PC-9 (cell line): ENCODE results near the gene A1BG. TPM values are rescaled to one million over a fixed set of nuclear protein-coding genes. Genes with fewer than 3 reads are reported as not detected.
A peak's percentile ranks its signal among the peaks of the same experiment; 100 is the strongest.

Source experiments
- BruUV-seq: library from RNA; stranded (reverse); fragments of 400-500 nt; replicated peaks from 2 replicates; lab custom pipeline; 2021; lab: Mats Ljungman, UMichigan
- CTCF ChIA-PET: fragments of 300-600 bp; sonication (Branson Sonifier 250); formaldehyde crosslinking; loops from one replicate; lab custom pipeline; 2022; ENCODE audit warnings: antibody characterized with exemption; lab: Charles Lee
- POLR2A ChIA-PET: fragments of 300-600 bp; sonication (Branson Sonifier 250); formaldehyde crosslinking; loops from one replicate; lab custom pipeline; 2022; ENCODE audit warnings: antibody characterized with exemption; ENCODE audit not compliant: unreplicated experiment; lab: Charles Lee
- DNase-seq, 2 experiments: peaks; one replicate each; pipeline versions ENCODE4 v3.0.0 to v3.0.0-alpha.2; 2015 to 2022; ENCODE audit warnings: mixed read lengths in 1 of 2
- H2AFZ ChIP-seq: fragments of 200-600 bp; sonication (generic); 2 replicates; pipeline ENCODE4 v1.8.1; 2017; ENCODE audit warnings: antibody characterized with exemption
- H3F3A ChIP-seq: fragments of 200-600 bp; sonication (generic); 2 replicates; pipeline ENCODE4 v1.8.1; 2017; ENCODE audit warnings: antibody characterized with exemption, mild to moderate bottlenecking, low read depth; ENCODE audit not compliant: insufficient read depth
- H3K27ac ChIP-seq: fragments of 200-600 bp; sonication (generic); 2 replicates; pipeline ENCODE4 v1.6.1; 2016; ENCODE audit warnings: mixed run types
- H3K27me3 ChIP-seq: fragments of 200-600 bp; sonication (generic); 2 replicates; pipeline ENCODE4 v1.6.1; 2016; ENCODE audit warnings: low read depth, mixed run types; ENCODE audit not compliant: insufficient read depth
- H3K36me3 ChIP-seq: fragments of 200-600 bp; sonication (generic); 2 replicates; pipeline ENCODE4 v1.6.1; 2016; ENCODE audit warnings: low read depth, mixed run types
- H3K4me1 ChIP-seq: fragments of 200-600 bp; sonication (generic); replicated peaks from 2 replicates; pipeline ENCODE4 v1.6.1; 2016; ENCODE audit warnings: mixed run types; ENCODE audit not compliant: insufficient read depth
- H3K4me2 ChIP-seq: fragments of 200-600 bp; sonication (generic); 2 replicates; pipeline ENCODE4 v1.6.1; 2017; ENCODE audit warnings: mixed run types
- H3K4me3 ChIP-seq: fragments of 200-600 bp; sonication (generic); 2 replicates; pipeline ENCODE4 v1.6.1; 2016; ENCODE audit warnings: mixed run types
- H3K79me2 ChIP-seq: fragments of 200-600 bp; sonication (generic); 2 replicates; pipeline ENCODE4 v1.6.1; 2017; ENCODE audit warnings: low read depth, mixed run types
- H3K9me2 ChIP-seq: fragments of 200-600 bp; sonication (generic); 2 replicates; pipeline ENCODE4 v1.8.1; 2017; ENCODE audit warnings: mild to moderate bottlenecking; ENCODE audit not compliant: insufficient read depth
- H3K9me3 ChIP-seq: fragments of 200-600 bp; sonication (generic); 2 replicates; pipeline ENCODE4 v1.8.1; 2016; ENCODE audit warnings: low read depth; ENCODE audit not compliant: insufficient read depth
- H4K20me1 ChIP-seq: fragments of 200-600 bp; sonication (generic); 2 replicates; pipeline ENCODE4 v1.8.1; 2017; ENCODE audit not compliant: insufficient read depth
- EZH2 ChIP-seq: fragments of 200-600 bp; sonication (generic); IDR thresholded peaks from 2 replicates; pipeline ENCODE4 v1.8.0; 2017; ENCODE audit warnings: antibody characterized with exemption, low read depth
- intact Hi-C: fragments of 100-400 bp; cut with micrococcal nuclease; formaldehyde crosslinking; loops from one replicate; pipeline ENCODE4 v1.10.0; 2022; ENCODE audit not compliant: unreplicated experiment
- total RNA-seq: library from RNA; stranded (reverse); gene quantifications from 2 replicates; pipeline ENCODE4 v1.2.3, GENCODE V29; 2021
- TF ChIP-seq, protein P1 (sequence below): fragments of 200-600 bp; sonication (generic); conservative IDR thresholded peaks from 2 replicates; pipeline ENCODE4 v1.6.1; 2017; ENCODE audit warnings: mixed run types, antibody characterized with exemption, mild to moderate bottlenecking, moderate library complexity

Gene A1BG
- total RNA-seq, 1 experiment from 2014 or later, result 2.5 TPM

- POLR2A ChIA-PET, result interaction anchor here (0.6 to 1.0 kb wide), 4 partner anchors 32 to 133 kb away, joined by 3 to 5 read pairs (median 4); no protein-coding TSS in a partner anchor
- Histone ChIP-seq H2AFZ (no peak overlapping the region), H3K27me3 (no peaks in the 10 kb centered on the region), H3K9me2 (no peaks in the 10 kb centered on the region), H3K4me2 (peak overlapping the region; percentile 49), H3K27ac (no peak overlapping the region), H3F3A (peaks cover 9% of the 10 kb centered on the region; the same call in 1 of the 2 replicates), H3K4me1 (no peaks in the 10 kb centered on the region; the same call in 1 of the 2 replicates), H3K4me3 (no peak overlapping the region), H3K36me3 (no peaks in the 10 kb centered on the region), H3K9me3 (no peaks in the 10 kb centered on the region), H4K20me1 (no peaks in the 10 kb centered on the region), H3K79me2 (peaks cover 16% of the 10 kb centered on the region)
- CTCF ChIA-PET, result no interaction called here
- intact Hi-C loops, result no loop called here
- DNase-seq, result peak; percentile 9 to 55
- BruUV-seq, result no TSS peak
- TF ChIP-seq, protein P1, sequence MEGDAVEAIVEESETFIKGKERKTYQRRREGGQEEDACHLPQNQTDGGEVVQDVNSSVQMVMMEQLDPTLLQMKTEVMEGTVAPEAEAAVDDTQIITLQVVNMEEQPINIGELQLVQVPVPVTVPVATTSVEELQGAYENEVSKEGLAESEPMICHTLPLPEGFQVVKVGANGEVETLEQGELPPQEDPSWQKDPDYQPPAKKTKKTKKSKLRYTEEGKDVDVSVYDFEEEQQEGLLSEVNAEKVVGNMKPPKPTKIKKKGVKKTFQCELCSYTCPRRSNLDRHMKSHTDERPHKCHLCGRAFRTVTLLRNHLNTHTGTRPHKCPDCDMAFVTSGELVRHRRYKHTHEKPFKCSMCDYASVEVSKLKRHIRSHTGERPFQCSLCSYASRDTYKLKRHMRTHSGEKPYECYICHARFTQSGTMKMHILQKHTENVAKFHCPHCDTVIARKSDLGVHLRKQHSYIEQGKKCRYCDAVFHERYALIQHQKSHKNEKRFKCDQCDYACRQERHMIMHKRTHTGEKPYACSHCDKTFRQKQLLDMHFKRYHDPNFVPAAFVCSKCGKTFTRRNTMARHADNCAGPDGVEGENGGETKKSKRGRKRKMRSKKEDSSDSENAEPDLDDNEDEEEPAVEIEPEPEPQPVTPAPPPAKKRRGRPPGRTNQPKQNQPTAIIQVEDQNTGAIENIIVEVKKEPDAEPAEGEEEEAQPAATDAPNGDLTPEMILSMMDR, result no peak
- TF ChIP-seq EZH2, result no peak
Measured at GRCh38 chr19:58330458-58330857, 22.8 kb downstream of the A1BG start.

DNA sequence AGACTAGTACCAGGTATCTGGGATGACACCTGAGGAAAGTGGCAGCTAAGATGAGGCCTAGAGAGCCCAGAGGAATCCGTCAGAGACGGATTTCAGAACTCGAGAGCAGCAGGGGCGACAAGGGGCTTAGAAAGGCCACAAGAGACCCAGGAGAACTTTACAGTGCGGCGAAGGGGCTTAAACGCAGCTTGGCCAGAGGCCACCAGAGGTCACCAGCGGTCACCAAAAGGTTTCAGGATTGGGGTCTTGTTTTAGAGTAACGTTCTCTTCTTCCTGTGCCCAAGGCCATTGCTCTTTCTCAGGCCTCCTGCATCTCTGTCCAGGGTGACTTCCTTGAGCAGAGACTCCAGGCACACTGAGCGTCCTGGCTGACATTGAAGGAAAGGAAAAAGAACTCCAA, 24.3 kb downstream of the A1BG start:
- Histone ChIP-seq H3K79me2 (peaks cover 26% of the 10 kb centered on the region), H3K36me3 (no peaks in the 10 kb centered on the region), H3K9me3 (no peaks in the 10 kb centered on the region), H3K4me3 (no peak overlapping the region), H3K27ac (no peak overlapping the region), H3K4me2 (no peak overlapping the region), H3K27me3 (no peaks in the 10 kb centered on the region), H3F3A (peaks cover 9% of the 10 kb centered on the region; the same call in 1 of the 2 replicates), H3K4me1 (no peaks in the 10 kb centered on the region; the same call in 1 of the 2 replicates), H4K20me1 (no peaks in the 10 kb centered on the region), H2AFZ (no peak overlapping the region), H3K9me2 (no peaks in the 10 kb centered on the region)
- TF ChIP-seq EZH2, result no peak
- TF ChIP-seq, protein P1, result no peak
- intact Hi-C loops, result no loop called here
- no peak for DNase-seq
- CTCF ChIA-PET, result no interaction called here
- BruUV-seq, result no TSS peak
- POLR2A ChIA-PET, result no interaction called here

GRCh38 chr19:58326914-58327726, 26.2 kb downstream of the A1BG start, which contains the start of gene ZSCAN22:
TSS of gene ZSCAN22 (plus strand) at chr19:58326994. CDS start at chr19:58334803, 7,809 bp downstream.
- Histone ChIP-seq H3F3A (peaks cover 9% of the 10 kb centered on the region; the same call in 1 of the 2 replicates), H3K79me2 (peaks cover 26% of the 10 kb centered on the region), H3K27me3 (no peaks in the 10 kb centered on the region), H3K9me3 (no peaks in the 10 kb centered on the region), H3K27ac (peak within 1 kb of the TSS; percentile 50), H2AFZ (peak within 1 kb of the TSS; percentile 81), H3K9me2 (no peaks in the 10 kb centered on the region), H3K4me3 (peak within 1 kb of the TSS; percentile 80), H4K20me1 (no peaks in the 10 kb centered on the region), H3K4me1 (no peaks in the 10 kb centered on the region; the same call in 1 of the 2 replicates), H3K36me3 (no peaks in the 10 kb centered on the region), H3K4me2 (peak within 1 kb of the TSS; percentile 90)
- BruUV-seq, result no TSS peak
- ChIA-PET CTCF (interaction anchor here (0.6 to 1.1 kb wide), 2 partner anchors 86 to 192 kb away, joined by 4 read pairs; partner anchors contain the start of gene ZBTB45), POLR2A (interaction anchor here (0.6 to 1.0 kb wide), 9 partner anchors 22 to 410 kb away, joined by 3 to 13 read pairs (median 3); partner anchors contain the start of genes CHMP2A, ERVK3-1 and ZNF497)
- peak; percentile 86 to 90 for DNase-seq
- intact Hi-C loops, result loop anchor here (2.0 kb wide), 3 partner anchors 22 to 192 kb away; partner anchors contain the start of genes ERVK3-1, ZBTB45 and ZNF8
- TF ChIP-seq, protein P1, result no peak
- no peak for TF ChIP-seq EZH2
